Measurements from ENCODE around the gene ANKRD33. TPM values are rescaled to one million over a fixed set of nuclear protein-coding genes. Genes with fewer than 3 reads are reported as not detected.
A peak's percentile ranks its signal among the peaks of the same experiment; 100 is the strongest.

Gene ANKRD33
- total RNA-seq, 1 donor from 2014 or later: not detected

- FAIRE-seq: no peak
- H3K4me1 Mint-ChIP-seq (ENCODE audit: low read depth, unreplicated experiment): peaks cover 3% of the 10 kb centered on the region
Observed at GRCh38 chr12:51848326-51848727, 39.6 kb upstream of the ANKRD33 start, which contains the start of gene FIGNL2. TSS of gene FIGNL2 (minus strand) at chr12:51848718. CDS start at chr12:51822413, 26,305 bp downstream.

GRCh38 chr12:51848841-51849735 is 38.8 kb upstream of the ANKRD33 start:
- Histone ChIP-seq H3K4me1 (ENCODE audit: insufficient read depth, low read length) (peaks cover 4% of the 10 kb centered on the region), H3K36me3 (ENCODE audit: insufficient read depth, low read length) (no peaks in the 10 kb centered on the region), H2AFZ (ENCODE audit: low read depth, low read length) (no peak overlapping the region), H3K79me2 (ENCODE audit: insufficient read depth, low read length) (no peaks in the 10 kb centered on the region), H3K27me3 (ENCODE audit: insufficient read depth, low read length) (peaks cover 24% of the 10 kb centered on the region), H3K9me3 (ENCODE audit: insufficient read depth, low read depth, low read length) (no peaks in the 10 kb centered on the region), H4K20me1 (ENCODE audit: insufficient read depth, low read length) (peaks cover 9% of the 10 kb centered on the region), H3K4me3 (ENCODE audit: insufficient read depth, low read depth, low read length) (no peak overlapping the region), H3K27ac (ENCODE audit: low read depth, low read length) (no peak overlapping the region), H3K4me2 (ENCODE audit: low read length) (peak overlapping the region; percentile 3), H3K9ac (ENCODE audit: low read length) (no peak overlapping the region)
- peaks cover 3% of the 10 kb centered on the region for H3K4me1 Mint-ChIP-seq (ENCODE audit: low read depth, unreplicated experiment)
- FAIRE-seq (no peak), DNase-seq (ENCODE audit: low read depth) (no peak)
- H3K27me3 Mint-ChIP-seq (ENCODE audit: low read depth, unreplicated experiment): peaks cover 11% of the 10 kb centered on the region
- no peak overlapping the region for H3K27ac Mint-ChIP-seq (ENCODE audit: unreplicated experiment)
- no peaks in the 10 kb centered on the region for H3K9me3 Mint-ChIP-seq (ENCODE audit: unreplicated experiment)
- peak overlapping the region; percentile 76 for H3K4me3 Mint-ChIP-seq (ENCODE audit: unreplicated experiment)
- H3K36me3 Mint-ChIP-seq (ENCODE audit: low read depth, unreplicated experiment): no peaks in the 10 kb centered on the region
- TF ChIP-seq EZH2 (IDR thresholded peaks at IDR 0.05; ENCODE audit: insufficient read depth, low read length) (no peak), CTCF (IDR thresholded peaks at IDR 0.05; ENCODE audit: insufficient read depth, low read depth, low read length) (no peak)

More at GRCh38 chr12:51848326-51848727, 39.6 kb upstream of the ANKRD33 start, which contains the start of gene FIGNL2:
- Histone ChIP-seq H3K9me3 (ENCODE audit: insufficient read depth, low read depth, low read length) (no peaks in the 10 kb centered on the region), H2AFZ (ENCODE audit: low read depth, low read length) (peak within 1 kb of the TSS; percentile 20), H3K27me3 (ENCODE audit: insufficient read depth, low read length) (peaks cover 25% of the 10 kb centered on the region), H3K27ac (ENCODE audit: low read depth, low read length) (no peak within 1 kb of the TSS), H3K9ac (ENCODE audit: low read length) (peak within 1 kb of the TSS; percentile 55), H3K4me1 (ENCODE audit: insufficient read depth, low read length) (peaks cover 4% of the 10 kb centered on the region), H3K79me2 (ENCODE audit: insufficient read depth, low read length) (no peaks in the 10 kb centered on the region), H3K4me2 (ENCODE audit: low read length) (peak within 1 kb of the TSS; percentile 91), H3K36me3 (ENCODE audit: insufficient read depth, low read length) (no peaks in the 10 kb centered on the region), H3K4me3 (ENCODE audit: insufficient read depth, low read depth, low read length) (peak within 1 kb of the TSS; percentile 59), H4K20me1 (ENCODE audit: insufficient read depth, low read length) (peaks cover 11% of the 10 kb centered on the region)
- TF ChIP-seq CTCF (IDR thresholded peaks at IDR 0.05; ENCODE audit: insufficient read depth, low read depth, low read length): no peak
- no peak for TF ChIP-seq EZH2 (IDR thresholded peaks at IDR 0.05; ENCODE audit: insufficient read depth, low read length)
- H3K27me3 Mint-ChIP-seq (ENCODE audit: low read depth, unreplicated experiment): peaks cover 11% of the 10 kb centered on the region
- H3K9me3 Mint-ChIP-seq (ENCODE audit: unreplicated experiment): no peaks in the 10 kb centered on the region
- no peak for DNase-seq (ENCODE audit: low read depth)
- no peak within 1 kb of the TSS for H3K27ac Mint-ChIP-seq (ENCODE audit: unreplicated experiment)
- H3K4me3 Mint-ChIP-seq (ENCODE audit: unreplicated experiment): peak within 1 kb of the TSS; percentile 84
- H3K36me3 Mint-ChIP-seq (ENCODE audit: low read depth, unreplicated experiment): no peaks in the 10 kb centered on the region

Measured in astrocyte (in vitro differentiated cells and primary cell).